GM06990 (cell line): ENCODE data around the gene TGFBR1.

Experiments
- DNase-seq: peaks from one replicate; pipeline ENCODE4 v3.0.0-alpha.2; 2011; ENCODE audit not compliant: insufficient read length; ENCODE audit errors: extremely low read depth
- H3K27me3 ChIP-seq: replicated peaks from 2 replicates; pipeline ENCODE4 v1.6.0; 2011; ENCODE audit warnings: low read length; ENCODE audit not compliant: control insufficient read depth, insufficient read depth
- H3K36me3 ChIP-seq: 2 replicates; pipeline ENCODE4 v1.5.1; 2011; ENCODE audit warnings: low read length; ENCODE audit not compliant: control insufficient read depth, insufficient read depth
- H3K4me3 ChIP-seq: replicated peaks from 2 replicates; pipeline ENCODE4 v1.5.1; 2011; ENCODE audit warnings: low read depth, mild to moderate bottlenecking, control low read depth, low read length
- TF ChIP-seq, protein P1 (sequence below): IDR thresholded peaks from 2 replicates; pipeline ENCODE4 v1.5.1; 2011; ENCODE audit warnings: low read length, control low read depth, mild to moderate bottlenecking, inconsistent platforms; ENCODE audit not compliant: insufficient read depth, poor library complexity, severe bottlenecking

TGFBR1 gene

DNA sequence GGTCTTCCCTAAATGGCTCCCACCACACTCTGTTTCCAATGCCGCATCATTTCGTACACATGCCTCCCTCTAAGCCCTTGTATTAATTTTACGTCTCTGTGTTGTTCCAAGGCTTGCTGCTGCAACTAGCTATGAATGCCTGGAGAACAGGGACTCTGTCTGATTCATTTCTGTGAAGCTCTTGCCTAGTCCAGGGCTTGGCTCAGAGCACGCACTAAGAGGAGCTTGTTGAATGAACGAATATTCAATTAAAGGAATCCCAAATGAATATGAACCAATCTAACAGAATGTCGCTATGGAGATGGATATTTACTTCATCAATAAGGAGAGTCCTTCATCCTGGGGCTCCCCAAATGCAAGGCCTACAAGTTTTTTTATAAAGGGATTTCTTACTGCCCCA lies 55.3 kb downstream of the TGFBR1 start:
- no peak for DNase-seq
- TF ChIP-seq, protein P1, sequence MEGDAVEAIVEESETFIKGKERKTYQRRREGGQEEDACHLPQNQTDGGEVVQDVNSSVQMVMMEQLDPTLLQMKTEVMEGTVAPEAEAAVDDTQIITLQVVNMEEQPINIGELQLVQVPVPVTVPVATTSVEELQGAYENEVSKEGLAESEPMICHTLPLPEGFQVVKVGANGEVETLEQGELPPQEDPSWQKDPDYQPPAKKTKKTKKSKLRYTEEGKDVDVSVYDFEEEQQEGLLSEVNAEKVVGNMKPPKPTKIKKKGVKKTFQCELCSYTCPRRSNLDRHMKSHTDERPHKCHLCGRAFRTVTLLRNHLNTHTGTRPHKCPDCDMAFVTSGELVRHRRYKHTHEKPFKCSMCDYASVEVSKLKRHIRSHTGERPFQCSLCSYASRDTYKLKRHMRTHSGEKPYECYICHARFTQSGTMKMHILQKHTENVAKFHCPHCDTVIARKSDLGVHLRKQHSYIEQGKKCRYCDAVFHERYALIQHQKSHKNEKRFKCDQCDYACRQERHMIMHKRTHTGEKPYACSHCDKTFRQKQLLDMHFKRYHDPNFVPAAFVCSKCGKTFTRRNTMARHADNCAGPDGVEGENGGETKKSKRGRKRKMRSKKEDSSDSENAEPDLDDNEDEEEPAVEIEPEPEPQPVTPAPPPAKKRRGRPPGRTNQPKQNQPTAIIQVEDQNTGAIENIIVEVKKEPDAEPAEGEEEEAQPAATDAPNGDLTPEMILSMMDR: no peak
- Histone ChIP-seq H3K36me3 (no peaks in the 10 kb centered on the region), H3K27me3 (no peaks in the 10 kb centered on the region), H3K4me3 (no peak overlapping the region)

DNA sequence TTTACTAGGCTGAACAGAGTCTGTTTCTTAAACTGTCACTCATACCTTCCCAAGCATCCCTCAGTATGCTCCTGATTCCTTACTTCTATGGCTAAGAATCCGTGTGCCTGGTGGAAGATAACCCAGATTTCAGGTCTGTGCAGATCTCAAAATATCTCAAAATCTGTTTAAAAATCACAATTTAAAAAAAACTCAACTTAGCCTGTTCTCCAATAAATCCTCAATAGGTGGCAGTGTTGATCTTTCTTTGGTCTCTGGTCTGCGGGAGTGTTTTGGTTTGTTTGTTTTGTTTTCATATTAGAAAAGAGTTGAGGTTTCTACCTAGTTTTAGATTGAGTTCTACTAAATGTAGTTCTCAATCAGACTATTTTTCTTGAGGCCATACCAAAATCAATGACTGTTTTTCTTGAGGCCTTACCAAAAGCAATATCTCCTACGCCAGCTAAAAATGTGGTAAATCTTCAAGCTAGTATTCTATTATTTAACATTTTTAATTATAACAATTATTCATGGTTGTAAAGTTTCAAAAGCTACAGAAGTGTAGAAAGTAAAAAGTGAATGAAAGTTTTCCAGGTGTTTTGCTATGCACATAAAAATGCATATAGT lies 57.9 kb downstream of the TGFBR1 start:
- Histone ChIP-seq H3K27me3 (no peaks in the 10 kb centered on the region), H3K4me3 (no peak overlapping the region), H3K36me3 (no peaks in the 10 kb centered on the region)
- DNase-seq: no peak
- TF ChIP-seq, protein P1: peak; percentile 46

GRCh38 chr9:99166149-99166548 lies 61.2 kb downstream of the TGFBR1 start:
- Histone ChIP-seq H3K4me3 (no peak overlapping the region), H3K36me3 (no peaks in the 10 kb centered on the region), H3K27me3 (no peaks in the 10 kb centered on the region)
- no peak for DNase-seq
- TF ChIP-seq, protein P1: no peak

DNA sequence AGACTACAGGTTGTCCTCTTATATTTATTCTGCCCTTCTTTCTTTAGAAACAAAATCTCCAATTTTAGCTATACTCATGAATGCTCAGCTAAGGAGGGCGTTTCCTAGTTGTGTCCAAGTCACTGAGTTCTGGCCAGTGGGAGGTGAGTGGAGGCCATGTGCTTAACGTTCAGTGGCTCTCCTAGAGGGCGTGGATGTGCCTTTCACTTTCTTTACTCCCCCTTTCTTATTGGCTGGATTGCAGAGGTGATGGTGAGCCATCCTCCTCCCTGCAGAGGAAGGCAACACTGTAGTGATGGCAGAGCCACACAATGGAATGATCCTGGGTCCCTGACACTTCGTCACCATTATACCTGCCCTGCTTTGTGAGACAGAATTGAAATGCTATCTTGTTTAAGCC lies 62.2 kb downstream of the TGFBR1 start:
- Histone ChIP-seq H3K4me3 (no peak overlapping the region), H3K36me3 (no peaks in the 10 kb centered on the region), H3K27me3 (no peaks in the 10 kb centered on the region)
- TF ChIP-seq, protein P1: no peak
- DNase-seq: no peak

- Histone ChIP-seq H3K36me3 (no peaks in the 10 kb centered on the region), H3K4me3 (no peak overlapping the region), H3K27me3 (no peaks in the 10 kb centered on the region)
- DNase-seq: peak; percentile 29
- TF ChIP-seq, protein P1: no peak
Measured at GRCh38 chr9:99167694-99168093, 62.8 kb downstream of the TGFBR1 start.

- DNase-seq: no peak
Measured at GRCh38 chr9:99169086-99169485, 64.2 kb downstream of the TGFBR1 start.

More at GRCh38 chr9:99169086-99169485, 64.2 kb downstream of the TGFBR1 start:
- Histone ChIP-seq H3K36me3 (no peaks in the 10 kb centered on the region), H3K27me3 (no peaks in the 10 kb centered on the region), H3K4me3 (no peak overlapping the region)
- TF ChIP-seq, protein P1: no peak
